A673 (cell line): ENCODE measurements around the gene LPCAT1. TPM values are rescaled to one million over a fixed set of nuclear protein-coding genes. Genes with fewer than 3 reads are reported as not detected.

Experiments used
- BruUV-seq: library from RNA; stranded (reverse); fragments of 400-500 nt; replicated peaks from 2 replicates; lab custom pipeline; 2021; lab: Mats Ljungman, UMichigan
- CTCF ChIA-PET: fragments of 300-600 bp; sonication (Branson Sonifier 250); formaldehyde crosslinking; loops from one replicate; lab custom pipeline; 2022; ENCODE audit warnings: antibody characterized with exemption; lab: Charles Lee
- POLR2A ChIA-PET: fragments of 300-600 bp; sonication (Branson Sonifier 250); formaldehyde crosslinking; loops from one replicate; lab custom pipeline; 2022; ENCODE audit warnings: antibody characterized with exemption; ENCODE audit not compliant: low non-redundant PET; lab: Charles Lee
- DNase-seq: peaks from one replicate; pipeline ENCODE4 v3.0.0-alpha.2; 2015; ENCODE audit warnings: low spot score
- H3K27ac ChIP-seq: fragments of 200-600 bp; sonication (generic); 2 replicates; pipeline ENCODE4 v1.5.1; 2016; ENCODE audit warnings: mixed run types, low read depth, mild to moderate bottlenecking, mixed read lengths, antibody characterized with exemption, low read length; ENCODE audit not compliant: poor library complexity, severe bottlenecking
- H3K27me3 ChIP-seq: fragments of 200-600 bp; sonication (generic); replicated peaks from 2 replicates; pipeline ENCODE4 v1.6.1; 2017; ENCODE audit warnings: mixed run types, low read depth, mild to moderate bottlenecking, mixed read lengths, antibody characterized with exemption, low read length; ENCODE audit not compliant: insufficient read depth, poor library complexity
- H3K36me3 ChIP-seq: fragments of 200-600 bp; sonication (generic); 2 replicates; pipeline ENCODE4 v1.6.1; 2016; ENCODE audit warnings: mixed run types, mild to moderate bottlenecking, mixed read lengths, antibody characterized with exemption, low read length; ENCODE audit not compliant: insufficient read depth, poor library complexity, severe bottlenecking
- H3K4me1 ChIP-seq: fragments of 200-600 bp; sonication (generic); 2 replicates; pipeline ENCODE4 v1.6.1; 2017; ENCODE audit warnings: mixed run types, mild to moderate bottlenecking, mixed read lengths, antibody characterized with exemption, low read length; ENCODE audit not compliant: insufficient read depth, poor library complexity, severe bottlenecking
- H3K4me3 ChIP-seq: fragments of 200-600 bp; sonication (generic); 2 replicates; pipeline ENCODE4 v1.5.1; 2016; ENCODE audit warnings: low read depth, mixed run types, mild to moderate bottlenecking, mixed read lengths, low read length; ENCODE audit not compliant: poor library complexity, severe bottlenecking
- H3K9me3 ChIP-seq: fragments of 200-600 bp; sonication (generic); 2 replicates; pipeline ENCODE4 v1.6.1; 2016; ENCODE audit warnings: mixed run types, low read depth, mild to moderate bottlenecking, mixed read lengths, antibody characterized with exemption, low read length; ENCODE audit not compliant: poor library complexity, severe bottlenecking
- EZH2 ChIP-seq: fragments of 200-600 bp; sonication (generic); IDR thresholded peaks from 2 replicates; pipeline ENCODE4 v1.6.1; 2017; ENCODE audit warnings: borderline replicate concordance, low read depth, mild to moderate bottlenecking, mixed read lengths, antibody characterized with exemption, low read length; ENCODE audit not compliant: poor library complexity, severe bottlenecking
- intact Hi-C: fragments of 100-400 bp; cut with micrococcal nuclease; formaldehyde crosslinking; loops from one replicate; pipeline ENCODE4 v1.10.0; 2022; ENCODE audit not compliant: unreplicated experiment
- total RNA-seq: library from RNA; stranded (reverse); gene quantifications from 2 replicates; pipeline ENCODE4 v1.2.3, GENCODE V29; 2021
- TF ChIP-seq, protein P1 (sequence below): fragments of 300-800, 200-600 bp; sonication (generic); conservative IDR thresholded peaks from 2 replicates; pipeline ENCODE4 v1.5.1; 2017; ENCODE audit warnings: low read depth, mild to moderate bottlenecking, antibody characterized with exemption, low read length, moderate library complexity, mixed read lengths

Gene LPCAT1
- total RNA-seq, 1 experiment from 2014 or later: 97.3 TPM

DNA sequence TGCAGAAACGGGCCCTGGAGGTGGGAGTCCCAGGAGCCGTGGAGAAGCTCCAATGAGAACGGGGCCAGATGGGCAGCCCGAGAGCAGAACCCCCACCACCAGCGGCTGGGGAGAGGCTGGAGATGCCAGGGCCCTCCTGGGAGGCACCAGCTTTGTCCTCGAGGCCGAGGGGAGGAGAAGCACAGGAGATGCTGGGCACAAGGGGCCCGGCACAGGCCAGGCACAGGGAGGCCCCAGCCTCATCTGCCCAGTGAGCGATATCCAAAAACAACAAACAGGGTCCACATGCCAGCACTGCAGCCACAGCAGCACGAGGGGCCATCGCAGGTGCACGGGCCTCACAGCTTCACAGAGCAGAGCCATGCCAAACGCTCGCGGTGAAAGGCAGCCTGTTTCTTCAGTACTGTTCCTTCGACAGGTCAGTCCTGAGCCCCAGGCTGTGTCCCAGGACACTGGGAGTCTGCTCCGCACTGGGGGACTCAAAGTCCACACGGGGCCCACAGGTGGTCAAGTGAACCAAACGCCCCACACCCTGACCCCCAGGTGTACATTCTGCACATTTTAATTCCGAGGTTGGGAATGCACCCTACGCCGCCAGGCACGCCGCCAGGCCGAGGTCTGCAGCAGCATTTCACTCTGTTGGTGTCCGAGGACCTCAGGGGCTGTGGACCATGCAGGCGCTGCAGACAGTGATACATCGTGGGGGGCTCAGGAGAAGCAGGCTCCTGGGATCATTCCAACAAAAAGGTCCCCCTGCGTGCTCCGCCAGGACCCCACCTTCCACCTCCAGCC lies 9.5 kb downstream of the LPCAT1 start:
- no TSS peak for BruUV-seq
- intact Hi-C loops: no loop called here
- Histone ChIP-seq H3K36me3 (peaks cover 7% of the 10 kb centered on the region), H3K9me3 (no peaks in the 10 kb centered on the region), H3K4me3 (no peak overlapping the region), H3K27ac (no peak overlapping the region), H3K4me1 (peaks cover 6% of the 10 kb centered on the region), H3K27me3 (no peaks in the 10 kb centered on the region)
- TF ChIP-seq, protein P1, sequence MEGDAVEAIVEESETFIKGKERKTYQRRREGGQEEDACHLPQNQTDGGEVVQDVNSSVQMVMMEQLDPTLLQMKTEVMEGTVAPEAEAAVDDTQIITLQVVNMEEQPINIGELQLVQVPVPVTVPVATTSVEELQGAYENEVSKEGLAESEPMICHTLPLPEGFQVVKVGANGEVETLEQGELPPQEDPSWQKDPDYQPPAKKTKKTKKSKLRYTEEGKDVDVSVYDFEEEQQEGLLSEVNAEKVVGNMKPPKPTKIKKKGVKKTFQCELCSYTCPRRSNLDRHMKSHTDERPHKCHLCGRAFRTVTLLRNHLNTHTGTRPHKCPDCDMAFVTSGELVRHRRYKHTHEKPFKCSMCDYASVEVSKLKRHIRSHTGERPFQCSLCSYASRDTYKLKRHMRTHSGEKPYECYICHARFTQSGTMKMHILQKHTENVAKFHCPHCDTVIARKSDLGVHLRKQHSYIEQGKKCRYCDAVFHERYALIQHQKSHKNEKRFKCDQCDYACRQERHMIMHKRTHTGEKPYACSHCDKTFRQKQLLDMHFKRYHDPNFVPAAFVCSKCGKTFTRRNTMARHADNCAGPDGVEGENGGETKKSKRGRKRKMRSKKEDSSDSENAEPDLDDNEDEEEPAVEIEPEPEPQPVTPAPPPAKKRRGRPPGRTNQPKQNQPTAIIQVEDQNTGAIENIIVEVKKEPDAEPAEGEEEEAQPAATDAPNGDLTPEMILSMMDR: no peak
- TF ChIP-seq EZH2: no peak
- no peak for DNase-seq
- CTCF ChIA-PET: no interaction called here
- POLR2A ChIA-PET: no interaction called here

DNA sequence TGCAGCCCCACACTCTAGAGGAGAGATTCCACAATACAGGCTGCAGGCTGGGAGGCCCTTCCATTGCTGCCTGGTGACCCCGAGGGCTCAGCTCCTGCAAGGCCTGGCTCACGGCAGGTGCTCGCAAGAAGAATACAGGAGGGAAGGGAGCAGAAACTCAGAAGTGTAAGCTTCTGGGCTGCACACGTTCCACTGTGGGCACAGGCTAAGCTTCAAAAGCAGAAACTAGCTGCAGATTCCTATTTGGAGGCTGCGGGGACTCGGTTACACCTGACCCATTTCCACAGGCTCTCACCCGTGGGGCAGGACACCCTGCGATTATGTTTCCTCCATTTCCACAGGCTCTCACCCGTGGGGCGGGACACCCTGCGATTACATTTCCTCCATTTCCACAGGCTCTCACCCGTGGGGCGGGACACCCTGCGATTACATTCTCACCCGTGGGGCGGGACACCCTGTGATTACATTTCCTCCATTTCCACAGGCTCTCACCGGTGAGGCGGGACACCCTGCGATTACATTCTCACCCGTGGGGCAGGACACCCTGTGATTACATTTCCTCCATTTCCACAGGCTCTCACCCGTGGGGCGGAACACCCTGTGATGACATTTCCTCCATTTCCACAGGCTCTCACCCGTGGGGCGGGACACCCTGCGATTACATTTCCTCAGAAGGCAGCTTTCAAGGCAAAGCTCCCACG lies 10.3 kb downstream of the LPCAT1 start:
- H3K4me3 ChIP-seq: no peak overlapping the region
- BruUV-seq: no TSS peak
- no peaks in the 10 kb centered on the region for H3K9me3 ChIP-seq
- intact Hi-C loops: no loop called here
- CTCF ChIA-PET: no interaction called here
- no peak for DNase-seq
- POLR2A ChIA-PET: no interaction called here
- H3K27me3 ChIP-seq: no peaks in the 10 kb centered on the region
- H3K36me3 ChIP-seq: no peaks in the 10 kb centered on the region
- H3K27ac ChIP-seq: no peak overlapping the region
- TF ChIP-seq EZH2: no peak
- TF ChIP-seq, protein P1: no peak
- peaks cover 6% of the 10 kb centered on the region for H3K4me1 ChIP-seq

DNA sequence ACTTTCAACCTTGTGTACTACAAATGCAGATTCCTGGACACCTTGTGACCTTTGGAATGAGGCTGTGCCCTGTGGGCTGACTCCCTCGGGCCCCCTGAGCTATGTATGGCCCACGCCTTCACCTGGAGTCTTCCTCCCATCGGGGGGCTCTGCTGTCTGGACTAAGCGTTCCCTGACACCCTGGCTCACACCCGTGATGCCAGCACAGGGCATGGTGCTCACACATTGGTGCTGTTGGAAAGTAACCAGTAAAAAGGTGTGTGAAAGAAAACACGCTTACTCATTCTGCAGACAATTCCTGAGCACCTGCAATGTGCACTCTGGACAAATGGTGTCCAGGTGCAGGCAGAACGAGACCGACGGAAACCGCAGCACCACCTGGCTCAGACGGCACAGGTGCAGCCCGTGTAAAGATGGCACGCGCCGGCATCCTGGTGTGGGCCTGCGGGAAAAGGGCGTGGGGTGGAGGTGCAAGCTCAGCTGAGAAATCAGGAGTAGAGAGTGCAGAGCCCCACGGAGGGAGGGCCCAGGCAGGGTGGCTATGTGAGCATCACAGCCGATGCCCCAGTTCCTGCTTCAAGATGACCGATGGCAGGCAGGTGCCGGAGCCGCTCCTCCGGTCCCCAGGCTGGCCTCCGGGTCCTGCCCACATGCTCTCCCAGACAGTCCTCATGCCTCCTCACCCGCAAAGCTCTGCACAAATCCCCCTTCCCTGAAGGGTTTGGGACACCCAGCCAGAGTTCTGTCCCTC lies 11.0 kb downstream of the LPCAT1 start:
- no TSS peak for BruUV-seq

More for the DNA sequence above, 11.0 kb downstream of the LPCAT1 start:
- ChIA-PET CTCF (no interaction called here), POLR2A (no interaction called here)
- intact Hi-C loops: no loop called here
- H3K36me3 ChIP-seq: no peaks in the 10 kb centered on the region
- no peaks in the 10 kb centered on the region for H3K27me3 ChIP-seq
- DNase-seq: no peak
- H3K4me3 ChIP-seq: no peak overlapping the region
- peaks cover 6% of the 10 kb centered on the region for H3K4me1 ChIP-seq
- H3K9me3 ChIP-seq: no peaks in the 10 kb centered on the region
- no peak overlapping the region for H3K27ac ChIP-seq
- TF ChIP-seq, protein P1: no peak
- TF ChIP-seq EZH2: no peak
